ENCODE results near the gene ASIC1.

ASIC1 gene

DNA sequence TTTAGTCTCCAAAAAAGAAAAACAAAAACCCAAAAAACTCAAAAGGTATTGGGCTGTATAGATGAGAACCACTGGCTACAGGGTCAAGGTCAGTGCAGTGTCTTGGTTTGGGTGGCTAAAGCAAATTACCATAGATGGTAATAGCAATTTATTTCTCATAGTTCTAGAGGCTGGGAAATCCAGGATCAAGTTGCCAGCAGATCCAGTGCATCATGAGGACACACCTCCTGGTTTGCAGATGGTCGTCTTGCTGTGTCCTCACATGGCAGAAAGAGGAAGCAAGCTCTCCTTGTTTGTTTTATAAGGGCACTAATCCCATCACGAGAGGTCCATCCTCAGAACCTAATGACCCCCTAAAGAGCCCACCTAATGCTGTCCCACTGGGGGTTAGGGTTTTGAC, 65.8 kb downstream of the ASIC1 start:
- intact Hi-C loops (cut with DNase I), result no loop called here
- no peak for DNase-seq

DNA sequence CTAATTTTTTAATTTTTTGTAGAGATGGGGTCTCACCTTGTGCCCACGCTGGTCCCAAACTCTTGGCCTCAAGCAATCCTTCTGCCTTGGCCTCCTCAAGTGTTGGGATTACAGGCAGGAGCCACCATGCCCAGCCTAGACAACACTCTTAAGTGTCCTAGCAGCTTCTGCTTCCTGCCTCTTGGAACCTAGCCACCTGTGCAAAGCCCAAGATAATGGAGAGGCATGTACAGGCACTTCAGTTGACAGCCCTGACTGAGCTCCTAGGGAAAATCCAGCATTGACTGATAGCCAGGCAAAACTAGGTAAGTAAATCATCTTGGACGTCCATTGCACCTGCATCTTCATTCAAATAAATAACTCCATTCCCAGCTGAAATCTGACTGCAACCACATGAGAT, 70.2 kb downstream of the ASIC1 start:
- DNase-seq, result no peak
- intact Hi-C loops (cut with DNase I), result no loop called here

DNA sequence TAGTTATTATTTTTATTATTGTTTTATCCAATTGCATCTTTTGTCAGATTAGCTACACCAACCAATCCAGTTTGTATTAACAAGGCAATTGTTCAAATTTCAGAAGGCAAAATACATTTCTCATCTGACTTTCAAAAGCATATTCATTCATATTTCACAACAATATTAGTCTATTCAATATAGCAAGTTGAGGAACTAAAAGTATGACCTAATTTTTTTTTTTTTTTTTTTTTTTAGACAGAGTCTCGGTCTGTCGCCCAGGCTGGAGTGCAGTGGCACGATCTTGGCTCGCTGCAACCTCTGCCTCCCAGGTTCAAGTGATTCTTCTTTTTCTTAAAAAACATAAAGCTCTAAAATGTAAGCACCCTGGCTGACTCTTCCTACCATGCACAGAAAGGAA, 71.9 kb downstream of the ASIC1 start:
- DNase-seq, result no peak
- intact Hi-C loops (cut with DNase I), result no loop called here

DNA sequence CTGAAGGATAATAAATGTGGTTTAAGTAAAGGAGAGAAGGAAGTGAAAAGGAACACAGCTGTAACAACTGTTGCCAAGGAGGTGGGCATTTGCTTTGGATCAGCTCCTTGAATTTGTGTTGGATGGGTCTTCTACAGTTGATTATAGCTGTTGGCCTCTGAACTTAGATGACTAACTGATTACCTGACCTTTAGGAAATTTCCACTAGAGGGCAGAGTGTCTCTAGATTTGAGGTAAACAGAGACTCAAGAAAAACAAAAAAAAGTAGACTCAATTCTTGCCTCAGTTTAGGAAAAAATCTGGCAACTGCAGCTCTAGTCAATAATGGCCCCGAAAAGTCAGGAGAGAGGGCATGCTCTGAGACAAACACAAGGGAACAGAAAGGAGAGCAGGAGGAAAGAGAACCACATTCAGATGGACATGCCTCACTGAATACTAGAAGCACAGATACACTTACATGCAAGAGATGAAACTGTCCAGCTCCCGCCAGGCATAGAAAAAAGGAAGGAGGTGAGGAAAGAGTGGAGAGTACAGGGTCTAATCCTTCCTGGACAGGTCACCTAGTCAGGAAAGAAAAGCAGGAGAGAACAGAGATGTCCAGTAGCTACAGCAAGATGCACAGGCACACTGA, 75.2 kb downstream of the ASIC1 start:
- intact Hi-C loops (cut with DNase I), result loop anchor here (1.0 kb wide), 1 partner anchor 43 kb away; no protein-coding TSS in a partner anchor
- no peak for DNase-seq
